Testis (tissue), 3 donors: ENCODE results near the gene SNX30. TPM values are rescaled to one million over a fixed set of nuclear protein-coding genes. Genes with fewer than 3 reads are reported as not detected.

Experiments
- DNase-seq: peaks from one replicate; pipeline ENCODE4 v3.0.0-alpha.2; 2019
- H3K27ac ChIP-seq, 2 donors: fragments of 200-600 bp; sonication (generic); one replicate each; pipeline ENCODE4 v1.5.1; 2019
- H3K27me3 ChIP-seq: fragments of 200-600 bp; sonication (generic); one replicate; pipeline ENCODE4 v1.5.1; 2019
- H3K36me3 ChIP-seq: fragments of 200-600 bp; sonication (generic); one replicate; pipeline ENCODE4 v1.5.1; 2017; ENCODE audit warnings: low read depth; ENCODE audit errors: missing control alignments
- H3K4me1 ChIP-seq: fragments of 200-600 bp; sonication (generic); one replicate; pipeline ENCODE4 v1.5.1; 2019
- H3K4me3 ChIP-seq, 2 donors: fragments of 200-600 bp; sonication (generic); one replicate each; pipeline ENCODE4 v1.5.1; 2017 to 2019
- H3K9me3 ChIP-seq: fragments of 200-600 bp; sonication (generic); one replicate; pipeline ENCODE4 v1.5.1; 2017
- POLR2A ChIP-seq: fragments of 450-650 bp; IDR thresholded peaks from one replicate; pipeline ENCODE4 v1.6.1; 2017; ENCODE audit warnings: antibody characterized with exemption, mild to moderate bottlenecking, moderate library complexity
- WGBS, 2 donors: methylation state at CpG; one replicate each; pipeline ENCODE4 v1.1.5; 2018; 5-methylcytosine and 5-hydroxymethylcytosine counted together
- intact Hi-C: fragments of 100-400 bp; cut with DNase I; formaldehyde crosslinking; loops from one replicate; pipeline ENCODE4 v1.15.1; 2023; ENCODE audit warnings: low total_unique reads
- polyA plus RNA-seq: library from polyadenylated mRNA; stranded (reverse); fragments of 350-450 nt; fragmentation: Illumina TruSeq; extraction: RNeasy Lipid Tissue Mini Kit (QIAGEN cat#74804); gene quantifications from one replicate; pipeline ENCODE4 v1.2.3, GENCODE V29; 2014; ENCODE audit warnings: low read depth, low replicate concordance; ENCODE audit not compliant: insufficient read depth
- total RNA-seq, 2 donors: library from RNA; depleted of rRNA; stranded (reverse); fragments of >200 nt; gene quantifications; one replicate each; pipeline ENCODE4 v1.2.3, GENCODE V29; 2016
- TF ChIP-seq, protein P1 (sequence below), 3 experiments: fragments of 450-650 bp in 2 of 3; fragments of 200-600 bp in 1 of 3; sonication (generic) in 1 of 3; IDR thresholded peaks; one replicate each; pipeline ENCODE4 v1.5.1; 2016 to 2019; ENCODE audit warnings: antibody characterized with exemption in 3 of 3, mild to moderate bottlenecking in 2 of 3, moderate library complexity in 1 of 3

The SNX30 gene
- total and polyA plus RNA-seq, 3 donors from 2014 or later, result 26.3 to 34.2 (median 34.1) TPM

DNA sequence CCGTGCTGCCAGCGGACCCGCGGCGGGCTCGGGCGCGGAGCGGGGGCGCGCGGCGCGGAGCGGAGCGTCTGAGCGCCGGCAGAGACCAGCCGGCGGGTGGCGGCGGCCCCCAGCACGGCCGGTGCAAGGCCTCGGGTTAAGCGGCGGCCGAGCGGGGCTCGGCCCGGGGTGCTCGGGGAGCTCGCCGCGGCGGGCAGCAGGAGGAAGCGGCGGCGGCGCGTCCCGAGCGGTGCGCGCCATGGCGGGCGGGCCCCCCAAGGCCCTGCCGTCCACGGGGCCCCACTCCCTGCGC, 150 bp downstream of the SNX30 start:
- intact Hi-C loops, result no loop called here
- 1% methylated on average over 33 of the region's 50 CpGs; no CpG with 5 or more reads in 1 of the 2 donors for whole genome bisulfite sequencing, 2 donors

DNA sequence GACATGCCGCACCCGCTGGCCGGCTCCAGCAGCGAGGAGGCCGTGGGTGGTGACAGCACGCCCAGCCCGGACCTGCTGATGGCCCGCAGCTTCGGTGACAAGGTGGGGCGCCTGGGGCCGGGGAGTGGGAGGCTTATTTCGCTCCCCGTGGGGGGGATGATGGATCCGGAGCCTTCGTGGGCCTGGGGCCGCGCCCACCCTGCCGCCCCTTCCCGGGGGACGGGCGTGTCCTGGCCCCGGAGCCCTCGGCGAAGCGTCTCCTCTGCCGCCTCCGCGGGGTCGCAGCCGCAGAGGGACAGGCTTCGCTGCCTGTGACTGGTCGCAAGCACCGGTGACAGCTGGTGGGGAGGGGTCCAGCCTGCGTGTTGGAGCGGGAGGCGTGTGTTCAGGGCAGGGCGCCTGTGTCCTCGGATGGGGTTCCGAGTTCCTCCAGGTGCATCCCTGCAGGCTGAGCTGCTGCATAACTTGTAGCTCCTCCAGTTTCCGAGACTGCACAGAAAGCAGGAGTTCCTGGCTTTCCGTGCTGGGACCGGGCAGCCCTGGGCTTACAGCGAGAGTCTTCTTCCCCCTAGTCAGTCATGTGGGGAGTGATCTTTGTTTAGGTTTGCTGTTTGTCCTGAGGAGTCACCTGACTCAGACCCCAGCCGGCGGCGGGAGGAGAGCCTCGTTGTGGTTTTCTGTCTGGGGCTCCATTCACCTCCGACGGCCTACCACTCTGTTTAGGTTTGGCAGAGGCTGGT, 666 bp downstream of the SNX30 start:
- DNase-seq, result peak; percentile 70
- WGBS, 2 donors, result 0% methylated on average over 9 to 45 of the region's 49 CpGs
- intact Hi-C loops, result no loop called here
- no peaks in the 10 kb centered on the region for H3K27me3 ChIP-seq
- no peaks in the 10 kb centered on the region for H3K9me3 ChIP-seq
- H3K27ac ChIP-seq, result peak overlapping the region; percentile 74 to 90
- TF ChIP-seq, protein P1, sequence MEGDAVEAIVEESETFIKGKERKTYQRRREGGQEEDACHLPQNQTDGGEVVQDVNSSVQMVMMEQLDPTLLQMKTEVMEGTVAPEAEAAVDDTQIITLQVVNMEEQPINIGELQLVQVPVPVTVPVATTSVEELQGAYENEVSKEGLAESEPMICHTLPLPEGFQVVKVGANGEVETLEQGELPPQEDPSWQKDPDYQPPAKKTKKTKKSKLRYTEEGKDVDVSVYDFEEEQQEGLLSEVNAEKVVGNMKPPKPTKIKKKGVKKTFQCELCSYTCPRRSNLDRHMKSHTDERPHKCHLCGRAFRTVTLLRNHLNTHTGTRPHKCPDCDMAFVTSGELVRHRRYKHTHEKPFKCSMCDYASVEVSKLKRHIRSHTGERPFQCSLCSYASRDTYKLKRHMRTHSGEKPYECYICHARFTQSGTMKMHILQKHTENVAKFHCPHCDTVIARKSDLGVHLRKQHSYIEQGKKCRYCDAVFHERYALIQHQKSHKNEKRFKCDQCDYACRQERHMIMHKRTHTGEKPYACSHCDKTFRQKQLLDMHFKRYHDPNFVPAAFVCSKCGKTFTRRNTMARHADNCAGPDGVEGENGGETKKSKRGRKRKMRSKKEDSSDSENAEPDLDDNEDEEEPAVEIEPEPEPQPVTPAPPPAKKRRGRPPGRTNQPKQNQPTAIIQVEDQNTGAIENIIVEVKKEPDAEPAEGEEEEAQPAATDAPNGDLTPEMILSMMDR (IDR thresholded peaks at IDR 0.05), result no peak
- TF ChIP-seq POLR2A, result no peak
- H3K4me1 ChIP-seq, result peaks cover 42% of the 10 kb centered on the region
- no peaks in the 10 kb centered on the region for H3K36me3 ChIP-seq
- H3K4me3 ChIP-seq, result peak overlapping the region; percentile 90 to 91

More for the DNA sequence above, 150 bp downstream of the SNX30 start:
- Histone ChIP-seq H3K4me3 (peak overlapping the region; percentile 90 to 91), H3K36me3 (no peaks in the 10 kb centered on the region), H3K4me1 (peaks cover 42% of the 10 kb centered on the region), H3K27me3 (no peaks in the 10 kb centered on the region), H3K27ac (peak overlapping the region; percentile 74 to 90), H3K9me3 (no peaks in the 10 kb centered on the region)
- no peak for DNase-seq
- TF ChIP-seq, protein P1 (IDR thresholded peaks at IDR 0.05), result no peak
- TF ChIP-seq POLR2A, result no peak

DNA sequence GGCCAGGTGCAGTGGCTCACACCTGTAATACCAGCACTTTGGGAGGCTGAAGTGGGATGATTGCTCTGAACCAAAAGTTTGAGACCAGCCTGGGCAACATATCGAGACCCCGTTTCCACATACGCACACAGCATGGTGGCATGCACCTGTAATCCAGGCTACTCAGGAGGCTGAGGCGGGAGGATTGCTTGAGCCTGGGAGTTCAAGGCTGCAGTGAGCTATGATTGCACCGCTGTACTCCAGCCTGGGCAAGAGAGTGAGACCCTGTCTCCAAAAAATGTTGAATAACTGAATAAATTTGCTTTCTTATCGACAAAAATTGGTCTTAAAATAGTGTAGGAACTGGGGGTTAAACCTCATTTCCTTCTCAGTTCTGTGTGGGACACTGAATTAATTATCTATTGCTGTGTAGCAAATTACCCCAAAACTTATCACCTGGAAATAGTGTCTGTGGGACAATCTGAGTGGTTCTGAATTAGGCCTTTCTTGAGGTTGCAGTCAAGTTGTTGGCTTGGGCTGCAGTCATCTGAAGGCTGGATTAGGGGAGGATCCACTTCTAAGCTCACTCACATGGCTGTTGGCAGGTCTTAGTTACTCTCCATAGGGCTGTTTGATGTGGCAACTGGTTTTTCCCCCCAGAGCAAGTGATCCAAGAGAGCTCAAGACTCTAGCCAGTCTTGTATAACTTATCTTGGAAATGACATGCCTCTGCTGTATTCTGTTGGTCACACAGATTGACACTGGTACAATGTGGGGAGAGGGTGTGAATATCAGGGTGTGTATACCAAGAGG, 2.0 kb downstream of the SNX30 start:
- peaks cover 42% of the 10 kb centered on the region for H3K4me1 ChIP-seq
- H3K9me3 ChIP-seq, result no peaks in the 10 kb centered on the region
- WGBS, 2 donors, result 69 to 71% methylated on average over 6 of the region's 6 CpGs
- H3K4me3 ChIP-seq, result no peak overlapping the region
- no peak overlapping the region for H3K27ac ChIP-seq
- no peaks in the 10 kb centered on the region for H3K36me3 ChIP-seq
- TF ChIP-seq, protein P1 (IDR thresholded peaks at IDR 0.05), result no peak
- TF ChIP-seq POLR2A, result no peak
- intact Hi-C loops, result no loop called here
- DNase-seq, result no peak
- no peaks in the 10 kb centered on the region for H3K27me3 ChIP-seq

DNA sequence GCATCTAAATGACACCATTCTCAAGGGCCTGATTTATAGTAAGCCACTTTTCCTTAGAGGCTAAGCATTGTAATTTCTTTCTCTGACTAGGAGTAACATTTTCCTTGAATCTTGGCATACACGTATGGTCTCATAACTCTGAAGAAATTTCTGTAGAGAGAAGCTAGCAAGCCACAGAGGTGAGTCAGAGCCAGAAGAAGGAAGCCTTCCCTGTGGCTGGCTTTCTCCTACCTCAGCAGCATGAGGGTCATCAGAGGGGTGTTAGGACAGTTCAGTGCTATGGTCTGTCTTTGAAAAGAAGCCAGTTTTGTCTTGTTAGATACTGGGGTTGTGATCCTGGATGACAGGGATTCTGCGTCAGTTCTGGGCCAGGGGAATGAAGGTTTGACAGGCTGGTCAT, 3.2 kb downstream of the SNX30 start:
- Histone ChIP-seq H3K36me3 (no peaks in the 10 kb centered on the region), H3K4me1 (peaks cover 42% of the 10 kb centered on the region), H3K9me3 (no peaks in the 10 kb centered on the region), H3K27ac (no peak overlapping the region), H3K27me3 (no peaks in the 10 kb centered on the region), H3K4me3 (no peak overlapping the region)
- no peak for DNase-seq
- WGBS, 2 donors, result 61 to 66% methylated on average over 2 of the region's 2 CpGs
- intact Hi-C loops, result no loop called here
- TF ChIP-seq, protein P1 (IDR thresholded peaks at IDR 0.05), result no peak
- TF ChIP-seq POLR2A, result no peak
